Neural progenitor cell (in vitro differentiated cells): ENCODE measurements around the gene GAB1.

Experiments
- EZH2 ChIP-seq: fragments of 200-600 bp; sonication (generic); IDR thresholded peaks from 2 replicates; pipeline ENCODE4 v1.6.1; 2017; ENCODE audit warnings: antibody characterized with exemption, mild to moderate bottlenecking, moderate library complexity
- TF ChIP-seq, protein P1 (sequence below): fragments of 200-600 bp; sonication (generic); IDR thresholded peaks from 2 replicates; pipeline ENCODE4 v1.5.1; 2017; ENCODE audit warnings: antibody characterized with exemption, mild to moderate bottlenecking

DNA sequence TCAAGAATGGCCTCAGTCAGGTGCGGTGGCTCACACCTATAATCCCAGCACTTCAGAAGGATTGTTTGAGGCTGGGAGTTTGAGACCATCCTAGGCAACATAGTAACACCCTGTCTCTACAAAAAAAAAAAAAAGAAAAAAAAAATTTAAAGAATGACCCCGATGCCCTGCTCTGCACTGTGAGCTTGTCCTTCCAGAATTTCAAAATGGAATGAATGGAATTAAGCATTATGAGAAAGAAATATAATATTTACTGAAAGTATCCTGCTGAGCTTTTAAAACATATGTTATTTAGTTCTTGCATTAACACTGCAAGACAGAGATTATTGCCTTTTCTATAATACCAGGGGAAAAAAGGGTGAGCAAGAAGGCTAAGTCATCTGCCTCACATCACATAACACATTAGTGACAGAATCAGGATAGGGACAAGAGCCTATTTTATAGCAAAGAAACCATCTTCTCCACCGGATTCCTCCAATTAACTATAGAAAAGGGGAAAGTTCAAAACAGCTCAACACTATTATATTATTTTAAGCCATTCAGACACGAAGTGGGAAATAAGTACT lies 41.9 kb upstream of the GAB1 start:
- TF ChIP-seq EZH2 = no peak
- TF ChIP-seq, protein P1, sequence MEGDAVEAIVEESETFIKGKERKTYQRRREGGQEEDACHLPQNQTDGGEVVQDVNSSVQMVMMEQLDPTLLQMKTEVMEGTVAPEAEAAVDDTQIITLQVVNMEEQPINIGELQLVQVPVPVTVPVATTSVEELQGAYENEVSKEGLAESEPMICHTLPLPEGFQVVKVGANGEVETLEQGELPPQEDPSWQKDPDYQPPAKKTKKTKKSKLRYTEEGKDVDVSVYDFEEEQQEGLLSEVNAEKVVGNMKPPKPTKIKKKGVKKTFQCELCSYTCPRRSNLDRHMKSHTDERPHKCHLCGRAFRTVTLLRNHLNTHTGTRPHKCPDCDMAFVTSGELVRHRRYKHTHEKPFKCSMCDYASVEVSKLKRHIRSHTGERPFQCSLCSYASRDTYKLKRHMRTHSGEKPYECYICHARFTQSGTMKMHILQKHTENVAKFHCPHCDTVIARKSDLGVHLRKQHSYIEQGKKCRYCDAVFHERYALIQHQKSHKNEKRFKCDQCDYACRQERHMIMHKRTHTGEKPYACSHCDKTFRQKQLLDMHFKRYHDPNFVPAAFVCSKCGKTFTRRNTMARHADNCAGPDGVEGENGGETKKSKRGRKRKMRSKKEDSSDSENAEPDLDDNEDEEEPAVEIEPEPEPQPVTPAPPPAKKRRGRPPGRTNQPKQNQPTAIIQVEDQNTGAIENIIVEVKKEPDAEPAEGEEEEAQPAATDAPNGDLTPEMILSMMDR = no peak
